HepG2 (cell line): ENCODE data around the gene TBC1D22A. TPM values are rescaled to one million over a fixed set of nuclear protein-coding genes. Genes with fewer than 3 reads are reported as not detected.
A peak's percentile ranks its signal among the peaks of the same experiment; 100 is the strongest.

Experiments
- ATAC-seq: fragments of 200-7000 bp; cut with Tn5 transposase; 3 replicates; pipeline ENCODE4 v1.9.1; 2020; ENCODE audit warnings: mild to moderate bottlenecking, moderate library complexity
- BruUV-seq: library from RNA; stranded (reverse); fragments of 400-500 nt; replicated peaks from 2 replicates; lab custom pipeline; 2021; lab: Mats Ljungman, UMichigan
- CTCF ChIA-PET: fragments of 300-600 bp; formaldehyde crosslinking; extraction: SDS; loops from one replicate; lab custom pipeline; 2021; ENCODE audit warnings: low total read pairs, inconsistent platforms, low intra/inter-chr PET ratio; lab: Yijun Ruan, JAX
- POLR2A ChIA-PET: fragments of 350-600 bp; sonication (Branson Sonifier 250); formaldehyde crosslinking; loops from one replicate; lab custom pipeline; 2020; ENCODE audit warnings: antibody characterized with exemption, inconsistent platforms; lab: Yijun Ruan, JAX
- DNase-seq: peaks from one replicate; pipeline ENCODE4 v3.0.0-alpha.2; 2015; ENCODE audit warnings: low spot score
- FAIRE-seq: peaks from 3 replicates; lab custom pipeline; 2011; peaks lifted over from hg19 to GRCh38; lab: Jason Lieb, UNC
- H2AFZ ChIP-seq: one replicate; pipeline ENCODE4 v1.6.1; 2011; ENCODE audit warnings: low read length, inconsistent platforms
- H3K27ac ChIP-seq: fragments of 300-600 bp; 3 replicates; pipeline ENCODE4 v1.8.0; 2011; ENCODE audit warnings: mixed run types, mild to moderate bottlenecking, mixed read lengths, low read length, inconsistent platforms; ENCODE audit not compliant: insufficient read depth; ENCODE audit errors: extremely low read length
- H3K27me3 ChIP-seq, 2 experiments: fragments of 200-600 bp in 1 of 2; 2 replicates in 1 of 2; 3 replicates in 1 of 2; pipeline versions ENCODE4 v1.6.0 to v1.8.0; 2011; ENCODE audit warnings: low read length in 2 of 2, mild to moderate bottlenecking in 2 of 2, moderate library complexity in 2 of 2, inconsistent platforms in 1 of 2; ENCODE audit not compliant: insufficient read depth in 2 of 2, control insufficient read depth in 1 of 2
- H3K36me3 ChIP-seq, 2 experiments: fragments of 200-600 bp in 1 of 2; replicated peaks in 1 of 2; 2 replicates in 1 of 2; 3 replicates in 1 of 2; pipeline versions ENCODE4 v1.5.1 to v1.8.0; 2011; ENCODE audit warnings: low read length in 2 of 2, inconsistent platforms in 1 of 2; ENCODE audit not compliant: insufficient read depth in 2 of 2, control insufficient read depth in 1 of 2
- H3K4me1 ChIP-seq: 2 replicates; pipeline ENCODE4 v1.5.1; 2012; ENCODE audit warnings: low read length, inconsistent platforms; ENCODE audit not compliant: insufficient read depth
- H3K4me2 ChIP-seq: 2 replicates; pipeline ENCODE4 v1.6.0; 2011; ENCODE audit warnings: low read depth, low read length, inconsistent platforms
- H3K4me3 ChIP-seq, 3 experiments: fragments of 200-600 bp in 1 of 3; sonication (generic), shearing (Covaris generic) in 1 of 3; replicated peaks in 1 of 3; 2 replicates each; pipeline ENCODE4 v1.5.1; 2011 to 2016; ENCODE audit warnings: low read length in 3 of 3, inconsistent platforms in 2 of 3, low read depth in 2 of 3, mild to moderate bottlenecking in 2 of 3, control low read depth in 1 of 3, mixed read lengths in 1 of 3; ENCODE audit not compliant: insufficient read depth in 1 of 3
- H3K79me2 ChIP-seq: one replicate; pipeline ENCODE4 v1.6.1; 2011; ENCODE audit warnings: low read length, inconsistent platforms; ENCODE audit not compliant: insufficient read depth
- H3K9ac ChIP-seq: 2 replicates; pipeline ENCODE4 v1.6.0; 2011; ENCODE audit warnings: mild to moderate bottlenecking, low read depth, low read length, inconsistent platforms; ENCODE audit not compliant: insufficient read depth
- H3K9me3 ChIP-seq: 2 replicates; pipeline ENCODE4 v1.5.1; 2012; ENCODE audit warnings: mild to moderate bottlenecking, low read length
- H4K20me1 ChIP-seq: 2 replicates; pipeline ENCODE4 v1.6.0; 2011; ENCODE audit warnings: inconsistent platforms, mild to moderate bottlenecking, low read length, moderate library complexity; ENCODE audit not compliant: insufficient read depth
- BCL6 ChIP-seq: IDR thresholded peaks from 2 replicates; pipeline ENCODE4 v1.6.1; 2016; ENCODE audit warnings: missing genetic modification reagents, missing compliant biosample characterization
- DNMT3B ChIP-seq: conservative IDR thresholded peaks from 2 replicates; pipeline ENCODE4 v1.6.1; 2016; ENCODE audit warnings: missing biosample characterization, control low read depth
- FOXJ3 ChIP-seq: sonication (generic); formaldehyde crosslinking; IDR thresholded peaks from 2 replicates; pipeline ENCODE4 v1.4.0; 2020; ENCODE audit warnings: missing genetic modification reagents, mild to moderate bottlenecking, borderline replicate concordance
- KDM1A ChIP-seq: IDR thresholded peaks from 2 replicates; pipeline ENCODE4 v1.6.1; 2016; ENCODE audit warnings: missing compliant biosample characterization
- MIXL1 ChIP-seq: IDR thresholded peaks from 2 replicates; pipeline ENCODE4 v1.6.1; 2016
- TCF12 ChIP-seq, 2 experiments: fragments of 450-650 bp in 1 of 2; sonication (generic) in 1 of 2; formaldehyde crosslinking in 1 of 2; IDR thresholded peaks; 2 replicates each; pipeline versions ENCODE4 v1.6.1 to v1.8.0; 2017 to 2022; ENCODE audit warnings: antibody characterized with exemption in 1 of 2, mild to moderate bottlenecking in 1 of 2, missing genetic modification reagents in 1 of 2, moderate library complexity in 1 of 2
- ZFYVE20 ChIP-seq: sonication (generic); formaldehyde crosslinking; IDR thresholded peaks from 2 replicates; pipeline ENCODE4 v1.8.0; 2023; ENCODE audit warnings: low read depth, mild to moderate bottlenecking, moderate library complexity, missing genetic modification reagents, borderline replicate concordance
- ZNF17 ChIP-seq: sonication (generic); formaldehyde crosslinking; IDR thresholded peaks from 2 replicates; pipeline ENCODE4 v1.5.0; 2020; ENCODE audit warnings: mild to moderate bottlenecking, missing genetic modification reagents
- ZNF251 ChIP-seq: sonication (generic); formaldehyde crosslinking; IDR thresholded peaks from 2 replicates; pipeline ENCODE4 v1.9.0; 2021; ENCODE audit warnings: mild to moderate bottlenecking, missing genetic modification reagents
- ZNF3 ChIP-seq: IDR thresholded peaks from 2 replicates; pipeline ENCODE4 v1.7.0; 2017; ENCODE audit warnings: inconsistent platforms
- ZNF558 ChIP-seq: sonication (generic); formaldehyde crosslinking; IDR thresholded peaks from 2 replicates; pipeline ENCODE4 v1.9.0; 2022; ENCODE audit warnings: mild to moderate bottlenecking, missing genetic modification reagents, borderline replicate concordance
- ZNF749 ChIP-seq: sonication (generic); formaldehyde crosslinking; IDR thresholded peaks from 2 replicates; pipeline ENCODE4 v1.8.0; 2022; ENCODE audit warnings: mild to moderate bottlenecking, missing genetic modification reagents, moderate library complexity, borderline replicate concordance
- ZNF768 ChIP-seq: sonication (generic); formaldehyde crosslinking; IDR thresholded peaks from 2 replicates; pipeline ENCODE4 v1.4.0; 2020; ENCODE audit warnings: missing genetic modification reagents
- WGBS: methylation state at CpG from one replicate; pipeline ENCODE4 v1.1.6; 2017; ENCODE audit warnings: low lambda C conversion rate; 5-methylcytosine and 5-hydroxymethylcytosine counted together
- in situ Hi-C: cut with HindIII; loops from 2 replicates; pipeline ENCODE4 v1.10.0; 2017; ENCODE audit warnings: low pct_unique_long_range_greater_than_20kb; ENCODE audit not compliant: extremely low pct_ligation_motif_present
- intact Hi-C: fragments of 100-400 bp; cut with micrococcal nuclease; formaldehyde crosslinking; loops from one replicate; pipeline ENCODE4 v1.10.0; 2022; ENCODE audit not compliant: unreplicated experiment
- polyA plus RNA-seq, 8 experiments: library from polyadenylated mRNA; depleted of rRNA in 3 of 8; stranded (reverse) in 7 of 8; unstranded in 1 of 8; fragments of >200 nt; fragmentation: Illumina TruSeq in 4 of 8; extraction: Trizol in 4 of 8; gene quantifications; 2 replicates each; pipeline versions ENCODE4 v1.2.1 to v1.2.3, GENCODE V29; 2011 to 2016; ENCODE audit warnings: low read depth in 4 of 8, missing spikeins in 1 of 8, mixed read lengths in 1 of 8; ENCODE audit not compliant: insufficient read depth in 1 of 8
- total RNA-seq, 5 experiments: library from RNA; depleted of rRNA; stranded (reverse); fragments of >200 nt; fragmentation: Illumina TruSeq; extraction: Trizol; gene quantifications; 2 replicates each; pipeline ENCODE4 v1.2.3, GENCODE V29; 2016; ENCODE audit warnings: low read depth in 1 of 5
- TF ChIP-seq, protein P1 (sequence below): sonication (generic); formaldehyde crosslinking; IDR thresholded peaks from 2 replicates; pipeline ENCODE4 v1.4.0; 2020; ENCODE audit warnings: missing genetic modification reagents
- TF ChIP-seq, protein P2 (sequence below): IDR thresholded peaks from 2 replicates; pipeline ENCODE4 v1.6.1; 2016; ENCODE audit warnings: low read depth, borderline replicate concordance
- TF ChIP-seq, protein P3 (sequence below): sonication (generic); formaldehyde crosslinking; IDR thresholded peaks from 2 replicates; pipeline ENCODE4 v1.4.0; 2020; ENCODE audit warnings: missing genetic modification reagents

Gene TBC1D22A
- total and polyA plus RNA-seq, 2 of the 13 experiments (the other 11 are each of a cell fraction or from before 2014, with no cell fraction given) = 17.3 to 18.0 TPM

DNA sequence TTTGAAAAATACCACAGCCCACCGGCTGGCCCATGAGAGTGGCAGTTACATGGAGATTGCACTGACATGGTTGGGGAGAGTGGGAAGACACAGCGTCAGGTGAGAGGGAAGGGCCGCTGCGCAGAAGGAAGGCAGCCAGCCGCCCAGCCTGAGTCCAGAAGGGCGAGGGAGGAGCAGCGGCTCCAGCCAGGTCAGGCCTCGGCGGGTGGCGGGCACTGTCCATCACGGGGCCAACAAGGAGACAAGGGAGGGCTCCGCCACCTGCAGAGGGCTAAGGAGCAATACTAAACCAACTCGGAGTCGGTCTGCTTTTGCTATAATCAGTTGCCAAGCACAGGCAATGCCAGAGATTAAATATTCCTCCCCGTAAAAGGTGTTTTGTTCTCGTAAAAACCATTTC is 384.5 kb downstream of the TBC1D22A start:
- ATAC-seq (no peak), FAIRE-seq (no peak), DNase-seq (no peak)
- ChIA-PET CTCF (no interaction called here), POLR2A (no interaction called here)
- no peaks in the 10 kb centered on the region for H3K79me2 ChIP-seq
- H3K27ac ChIP-seq = no peak overlapping the region
- WGBS = 95% methylated on average over 16 of the region's 16 CpGs
- H3K36me3 ChIP-seq = no peaks in the 10 kb centered on the region
- H4K20me1 ChIP-seq = 0 out of 2 replicates have a peak, but pooled peaks cover 2% of the 10 kb centered on the region
- no peak overlapping the region for H2AFZ ChIP-seq
- intact Hi-C loops = no loop called here
- H3K9me3 ChIP-seq = no peaks in the 10 kb centered on the region
- H3K4me3 ChIP-seq = no peak overlapping the region
- in situ Hi-C loops = no loop called here
- no TSS peak for BruUV-seq
- TF ChIP-seq, protein P1, sequence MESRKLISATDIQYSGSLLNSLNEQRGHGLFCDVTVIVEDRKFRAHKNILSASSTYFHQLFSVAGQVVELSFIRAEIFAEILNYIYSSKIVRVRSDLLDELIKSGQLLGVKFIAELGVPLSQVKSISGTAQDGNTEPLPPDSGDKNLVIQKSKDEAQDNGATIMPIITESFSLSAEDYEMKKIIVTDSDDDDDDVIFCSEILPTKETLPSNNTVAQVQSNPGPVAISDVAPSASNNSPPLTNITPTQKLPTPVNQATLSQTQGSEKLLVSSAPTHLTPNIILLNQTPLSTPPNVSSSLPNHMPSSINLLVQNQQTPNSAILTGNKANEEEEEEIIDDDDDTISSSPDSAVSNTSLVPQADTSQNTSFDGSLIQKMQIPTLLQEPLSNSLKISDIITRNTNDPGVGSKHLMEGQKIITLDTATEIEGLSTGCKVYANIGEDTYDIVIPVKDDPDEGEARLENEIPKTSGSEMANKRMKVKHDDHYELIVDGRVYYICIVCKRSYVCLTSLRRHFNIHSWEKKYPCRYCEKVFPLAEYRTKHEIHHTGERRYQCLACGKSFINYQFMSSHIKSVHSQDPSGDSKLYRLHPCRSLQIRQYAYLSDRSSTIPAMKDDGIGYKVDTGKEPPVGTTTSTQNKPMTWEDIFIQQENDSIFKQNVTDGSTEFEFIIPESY (CRISPR knock-in tag) = peak; percentile 64; the same call in 1 of the 2 replicates
- no peak for TF ChIP-seq BCL6
- no peak overlapping the region for H3K4me2 ChIP-seq
- H3K27me3 ChIP-seq = no peaks in the 10 kb centered on the region
- no peaks in the 10 kb centered on the region for H3K4me1 ChIP-seq
- no peak overlapping the region for H3K9ac ChIP-seq

GRCh38 chr22:47147572-47147971 is 385.1 kb downstream of the TBC1D22A start:
- intact Hi-C loops = no loop called here
- Histone ChIP-seq H3K79me2 (no peaks in the 10 kb centered on the region), H3K9ac (no peak overlapping the region), H3K27ac (no peak overlapping the region), H3K4me3 (no peak overlapping the region), H4K20me1 (0 out of 2 replicates have a peak, but pooled peaks cover 2% of the 10 kb centered on the region), H3K4me1 (no peaks in the 10 kb centered on the region), H3K4me2 (no peak overlapping the region), H2AFZ (no peak overlapping the region), H3K9me3 (no peaks in the 10 kb centered on the region), H3K27me3 (no peaks in the 10 kb centered on the region)
- no peak for DNase-seq
- in situ Hi-C loops = no loop called here
- no TSS peak for BruUV-seq
- 99% methylated on average over 10 of the region's 13 CpGs for WGBS
- TF ChIP-seq ZNF251 (CRISPR knock-in tag) = no peak
- no peak for TF ChIP-seq TCF12 (IDR thresholded peaks at IDR 0.05)
- no peak for TF ChIP-seq TCF12 (CRISPR knock-in tag; IDR thresholded peaks at IDR 0.05)
- TF ChIP-seq KDM1A (CRISPR knock-in tag) = no peak
- no peak for TF ChIP-seq ZNF17 (CRISPR knock-in tag)
- no peak for TF ChIP-seq MIXL1 (CRISPR knock-in tag)
- no peak for TF ChIP-seq FOXJ3 (CRISPR knock-in tag)
- TF ChIP-seq ZNF768 = no peak
- TF ChIP-seq ZNF3 (CRISPR knock-in tag) = no peak
- no peak for TF ChIP-seq ZFYVE20
- TF ChIP-seq, protein P2, sequence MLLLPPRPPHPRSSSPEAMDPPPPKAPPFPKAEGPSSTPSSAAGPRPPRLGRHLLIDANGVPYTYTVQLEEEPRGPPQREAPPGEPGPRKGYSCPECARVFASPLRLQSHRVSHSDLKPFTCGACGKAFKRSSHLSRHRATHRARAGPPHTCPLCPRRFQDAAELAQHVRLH (CRISPR knock-in tag) = no peak
- TF ChIP-seq, protein P3, sequence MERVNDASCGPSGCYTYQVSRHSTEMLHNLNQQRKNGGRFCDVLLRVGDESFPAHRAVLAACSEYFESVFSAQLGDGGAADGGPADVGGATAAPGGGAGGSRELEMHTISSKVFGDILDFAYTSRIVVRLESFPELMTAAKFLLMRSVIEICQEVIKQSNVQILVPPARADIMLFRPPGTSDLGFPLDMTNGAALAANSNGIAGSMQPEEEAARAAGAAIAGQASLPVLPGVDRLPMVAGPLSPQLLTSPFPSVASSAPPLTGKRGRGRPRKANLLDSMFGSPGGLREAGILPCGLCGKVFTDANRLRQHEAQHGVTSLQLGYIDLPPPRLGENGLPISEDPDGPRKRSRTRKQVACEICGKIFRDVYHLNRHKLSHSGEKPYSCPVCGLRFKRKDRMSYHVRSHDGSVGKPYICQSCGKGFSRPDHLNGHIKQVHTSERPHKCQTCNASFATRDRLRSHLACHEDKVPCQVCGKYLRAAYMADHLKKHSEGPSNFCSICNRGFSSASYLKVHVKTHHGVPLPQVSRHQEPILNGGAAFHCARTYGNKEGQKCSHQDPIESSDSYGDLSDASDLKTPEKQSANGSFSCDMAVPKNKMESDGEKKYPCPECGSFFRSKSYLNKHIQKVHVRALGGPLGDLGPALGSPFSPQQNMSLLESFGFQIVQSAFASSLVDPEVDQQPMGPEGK (CRISPR knock-in tag) = no peak
- no peak for TF ChIP-seq DNMT3B (CRISPR knock-in tag)
- TF ChIP-seq ZNF749 (CRISPR knock-in tag) = no peak
- TF ChIP-seq ZNF558 (CRISPR knock-in tag) = no peak
- TF ChIP-seq, all 625 proteins: peak for 0
- POLR2A ChIA-PET = no interaction called here
- no peak for ATAC-seq
- CTCF ChIA-PET = no interaction called here
- H3K36me3 ChIP-seq = no peaks in the 10 kb centered on the region
- FAIRE-seq = no peak
